ENCODE measurements around the gene SH2D2A. TPM values are rescaled to one million over a fixed set of nuclear protein-coding genes. Genes with fewer than 3 reads are reported as not detected.

The SH2D2A gene
- total and polyA plus RNA-seq, 9 of the 15 experiments (the other 6 are each of a cell fraction or from before 2014, with no cell fraction given) = 0.89 to 33.6 (median 6.9) TPM

DNA sequence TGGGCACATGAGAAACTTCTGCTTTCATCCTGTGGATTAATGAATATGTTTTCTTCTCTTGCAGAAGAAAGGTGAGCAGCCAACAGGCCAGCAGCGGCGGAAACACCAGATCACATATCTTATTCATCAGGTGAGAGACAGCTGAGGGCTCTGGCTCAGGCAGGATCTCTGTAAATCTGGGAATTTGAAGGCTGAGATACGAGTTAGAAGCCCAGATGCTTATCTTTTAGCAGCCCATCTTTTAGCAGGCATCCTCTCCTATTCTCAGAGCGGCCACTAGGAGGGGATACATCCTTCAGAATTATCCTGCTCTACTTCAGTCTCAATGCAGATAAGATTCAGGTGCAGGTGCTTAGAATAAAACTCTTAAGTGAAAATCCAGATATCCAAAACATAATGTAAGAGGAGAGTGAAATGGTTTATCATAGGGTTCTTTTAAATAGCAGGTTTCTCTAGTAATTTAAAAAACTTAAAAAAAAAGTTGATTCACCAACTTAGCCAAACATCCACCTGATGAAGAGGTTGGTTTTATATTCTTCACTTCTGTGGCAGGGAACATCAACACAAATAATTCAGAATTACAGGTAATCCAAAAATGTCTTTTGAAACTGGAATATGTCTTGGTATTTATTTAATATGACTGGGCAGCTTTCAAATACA lies 19.3 kb downstream of the SH2D2A start (continued):
- TF ChIP-seq PRMT5 (CRISPR knock-in tag; IDR thresholded peaks at IDR 0.05) = no peak
- no peak for TF ChIP-seq TAF1 (IDR thresholded peaks at IDR 0.05; ENCODE audit: control insufficient read depth, extremely low read depth, insufficient read depth, low read length, severe bottlenecking)
- TF ChIP-seq XRCC5 (IDR thresholded peaks at IDR 0.05; ENCODE audit: low read depth, low read length) = 0 out of 2 replicates have a peak, but pooled peaks have one; percentile 23
- no peak for TF ChIP-seq RBFOX2 (IDR thresholded peaks at IDR 0.05; ENCODE audit: low read depth, low read length)
- TF ChIP-seq RCOR1 (IDR thresholded peaks at IDR 0.05; ENCODE audit: borderline replicate concordance in 1 of 2, low read depth in 2 of 2, low read length in 2 of 2) = peak; percentile 62 to 94; a peak in 3 of 4 replicates

- WGBS (ENCODE audit: insufficient coverage, low coverage, missing lambda C conversion rate) = 46% methylated on average over 8 of the region's 8 CpGs
- Histone ChIP-seq H3K9ac (ENCODE audit: insufficient read depth in 1 of 2, low read depth in 2 of 2, low read length in 2 of 2) (peak overlapping the region in 1 of 2 experiments; percentile 54; a peak in 1 of 4 replicates), H3K4me3 (no peak overlapping the region), H3K27me3 (ENCODE audit: control insufficient read depth in 2 of 2, insufficient read depth in 2 of 2, low read length in 2 of 2) (no peaks in the 10 kb centered on the region), H3K9me1 (ENCODE audit: control insufficient read depth, insufficient read depth, low read length) (no peaks in the 10 kb centered on the region), H4K20me1 (replicated peaks; ENCODE audit: control insufficient read depth, insufficient read depth, low read length) (peaks cover 14% of the 10 kb centered on the region; the same call in 1 of the 2 replicates), H3K79me2 (ENCODE audit: control insufficient read depth, insufficient read depth, low read length) (no peaks in the 10 kb centered on the region), H3K4me1 (replicated peaks in 1 of 2; ENCODE audit: control insufficient read depth in 2 of 2, insufficient read depth in 2 of 2, low read length in 2 of 2) (no peaks in the 10 kb centered on the region), H3K36me3 (ENCODE audit: control insufficient read depth, insufficient read depth, low read length) (peaks cover 99% of the 10 kb centered on the region), H3K4me2 (ENCODE audit: insufficient read depth, low read length) (no peak overlapping the region), H3K9me3 (replicated peaks; ENCODE audit: control insufficient read depth, insufficient read depth, low read depth, low read length) (no peaks in the 10 kb centered on the region), H2AFZ (ENCODE audit: low read depth, low read length) (no peak overlapping the region), H3K27ac (ENCODE audit: extremely low read depth, low read depth, low read length) (no peak overlapping the region)
- CTCF ChIA-PET (ENCODE audit: low intra/inter-chr PET ratio) = interaction anchor here (0.9 to 2.2 kb wide), 7 partner anchors 43 to 125 kb away, joined by 3 to 18 read pairs (median 5); partner anchors contain the start of genes INSRR and NTRK1
- intact Hi-C loops (cut with micrococcal nuclease) (loop anchor here (1.0 to 5.0 kb wide), 3 partner anchors 36 to 94 kb away; partner anchors contain the start of gene NTRK1), in situ Hi-C loops (cut with MboI) (no loop called here)
- BruUV-seq (replicated peaks) = no TSS peak
- DNase-seq (ENCODE audit: extremely low read depth in 1 of 4, low spot score in 3 of 4) = no peak
- no peak for FAIRE-seq
- POLR2A ChIA-PET = interaction anchor here (0.6 to 2.7 kb wide), 8 partner anchors 8 to 108 kb away, joined by 3 to 8 read pairs (median 3); partner anchors contain the start of gene PRCC
- no peak for ATAC-seq
- TF ChIP-seq PBX2 (CRISPR knock-in tag; IDR thresholded peaks at IDR 0.05; ENCODE audit: low read depth) (no peak), PBX2 (tag; conservative IDR thresholded peaks at IDR 0.05; ENCODE audit: low read depth) (peak; percentile 76), ETV5 (CRISPR knock-in tag; IDR thresholded peaks at IDR 0.05; ENCODE audit: low read depth) (no peak), ZFPM2 (CRISPR knock-in tag; IDR thresholded peaks at IDR 0.05) (no peak), ZNF551 (CRISPR knock-in tag; IDR thresholded peaks at IDR 0.05) (no peak), ZNF143 (CRISPR knock-in tag; IDR thresholded peaks at IDR 0.05) (no peak), CBFA2T3 (IDR thresholded peaks at IDR 0.05) (no peak), CEBPB (tag; IDR thresholded peaks at IDR 0.05) (peak; percentile 78)
- TF ChIP-seq, protein P1, sequence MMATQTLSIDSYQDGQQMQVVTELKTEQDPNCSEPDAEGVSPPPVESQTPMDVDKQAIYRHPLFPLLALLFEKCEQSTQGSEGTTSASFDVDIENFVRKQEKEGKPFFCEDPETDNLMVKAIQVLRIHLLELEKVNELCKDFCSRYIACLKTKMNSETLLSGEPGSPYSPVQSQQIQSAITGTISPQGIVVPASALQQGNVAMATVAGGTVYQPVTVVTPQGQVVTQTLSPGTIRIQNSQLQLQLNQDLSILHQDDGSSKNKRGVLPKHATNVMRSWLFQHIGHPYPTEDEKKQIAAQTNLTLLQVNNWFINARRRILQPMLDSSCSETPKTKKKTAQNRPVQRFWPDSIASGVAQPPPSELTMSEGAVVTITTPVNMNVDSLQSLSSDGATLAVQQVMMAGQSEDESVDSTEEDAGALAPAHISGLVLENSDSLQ (IDR thresholded peaks at IDR 0.05) = peak; percentile 45; the same call in 1 of the 2 replicates
These were observed 20.1 kb downstream of the SH2D2A start for GRCh38 chr1:156796340-156797097.

All from K562 (cell line).